A549 treated with dexamethasone at 1 μM for 4 hours (cell line): ENCODE data around the gene MS4A4E. TPM values are rescaled to one million over a fixed set of nuclear protein-coding genes. Genes with fewer than 3 reads are reported as not detected.

Source experiments
- total RNA-seq: library from RNA; stranded (reverse); fragments of 200-300 nt; extraction: Qiagen RNA extraction; gene quantifications from 5 replicates; pipeline ENCODE4 v1.2.3, GENCODE V29; 2022

The MS4A4E gene
- not detected in 5 replicates for total RNA-seq

GRCh38 chr11:60242740-60243239 lies at the start of gene MS4A4E:
Gene MS4A4E, minus strand, starts transcription at chr11:60243137. Its CDS starts 13,082 bp downstream, at chr11:60230055.

DNA sequence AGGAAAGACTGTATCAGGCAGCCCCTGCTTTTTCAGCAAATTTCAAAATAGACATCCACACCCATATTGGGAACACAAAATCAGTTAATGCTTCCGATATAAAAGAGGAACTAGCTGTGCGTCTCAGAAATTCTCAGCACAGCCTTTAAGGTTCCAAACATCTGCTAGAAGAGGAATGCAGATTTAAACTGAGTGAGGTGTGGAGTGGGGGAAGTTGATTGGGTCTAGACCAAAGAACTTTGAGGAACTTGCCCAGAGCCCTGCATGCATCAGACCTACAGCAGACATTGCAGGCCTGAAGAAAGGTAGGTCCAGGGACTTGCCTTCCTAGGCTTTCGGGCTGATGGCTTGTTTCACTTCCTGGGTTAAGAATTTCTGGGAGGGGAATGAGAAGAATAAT lies 37.5 kb upstream of the MS4A4E start, which contains the start of gene MS4A4A:
Gene MS4A4A, plus strand, starts transcription at position 255 of the 400 bp plus-strand sequence. Its CDS starts 10 bp downstream, at position 265.

GRCh38 chr11:60182541-60183330 lies 60.2 kb downstream of the MS4A4E start, which contains the start of gene MS4A6A:
Gene MS4A6A, minus strand, starts transcription at chr11:60183083. Its CDS starts 1,356 bp downstream, at chr11:60181727.

Other genes with a start within 250 kb of the MS4A4E start
- gene OOSP4B, start 226.0 kb downstream of the MS4A4E start, total RNA-seq: not detected in 5 replicates
- gene OOSP2, start 202.7 kb downstream of the MS4A4E start, total RNA-seq: not detected in 5 replicates
- gene MS4A3, start 186.5 kb downstream of the MS4A4E start, total RNA-seq: not detected in 5 replicates
- gene MS4A2, start 154.5 kb downstream of the MS4A4E start, total RNA-seq: not detected in 5 replicates
- not detected in 5 replicates for gene MS4A6A, start 60.1 kb downstream of the MS4A4E start, total RNA-seq
- gene MS4A4A, start 37.5 kb upstream of the MS4A4E start, total RNA-seq: not detected in 5 replicates
- gene MS4A6E, start 84.1 kb upstream of the MS4A4E start, total RNA-seq: not detected in 5 replicates
- not detected in 5 replicates for gene MS4A7, start 135.4 kb upstream of the MS4A4E start, total RNA-seq
- not detected in 5 replicates for gene MS4A14, start 153.3 kb upstream of the MS4A4E start, total RNA-seq
- gene MS4A5, start 186.4 kb upstream of the MS4A4E start, total RNA-seq: not detected in 5 replicates
- not detected in 5 replicates for gene MS4A1, start 212.7 kb upstream of the MS4A4E start, total RNA-seq
- gene MS4A12, start 249.6 kb upstream of the MS4A4E start, total RNA-seq: not detected in 5 replicates